ENCODE results near the gene TNFAIP6.

GRCh38 chr2:151325581-151326095 is 31.8 kb upstream of the TNFAIP6 start:
- TF ChIP-seq CTCF (IDR thresholded peaks at IDR 0.05; ENCODE audit: insufficient read depth, low read length) (no peak), POLR2AphosphoS5 (IDR thresholded peaks at IDR 0.05; ENCODE audit: low read depth) (no peak)
